DND-41 (cell line): ENCODE results near the gene SMOC2.

Source experiments
- CTCF ChIP-seq: IDR thresholded peaks from 2 replicates; pipeline ENCODE4 v1.5.1; 2012; ENCODE audit warnings: borderline replicate concordance, low read length, moderate library complexity, mild to moderate bottlenecking; ENCODE audit not compliant: poor library complexity, severe bottlenecking; ENCODE audit errors: extremely low read depth
- EZH2 ChIP-seq: IDR thresholded peaks from 3 replicates; pipeline ENCODE4 v1.6.1; 2012; ENCODE audit warnings: borderline replicate concordance, low read depth, mild to moderate bottlenecking, moderate library complexity, low read length, inconsistent platforms; ENCODE audit not compliant: severe bottlenecking

- TF ChIP-seq CTCF: no peak
- TF ChIP-seq EZH2: no peak
These were observed 24.5 kb upstream of the SMOC2 start for GRCh38 chr6:168416531-168416930.
